ENCODE data around the gene ARMC9. TPM values are rescaled to one million over a fixed set of nuclear protein-coding genes. Genes with fewer than 3 reads are reported as not detected.

Gene ARMC9
- total and polyA plus RNA-seq, 2 of the 13 experiments (the other 11 are each of a cell fraction or from before 2014, with no cell fraction given), result 9.1 to 12.8 TPM

DNA sequence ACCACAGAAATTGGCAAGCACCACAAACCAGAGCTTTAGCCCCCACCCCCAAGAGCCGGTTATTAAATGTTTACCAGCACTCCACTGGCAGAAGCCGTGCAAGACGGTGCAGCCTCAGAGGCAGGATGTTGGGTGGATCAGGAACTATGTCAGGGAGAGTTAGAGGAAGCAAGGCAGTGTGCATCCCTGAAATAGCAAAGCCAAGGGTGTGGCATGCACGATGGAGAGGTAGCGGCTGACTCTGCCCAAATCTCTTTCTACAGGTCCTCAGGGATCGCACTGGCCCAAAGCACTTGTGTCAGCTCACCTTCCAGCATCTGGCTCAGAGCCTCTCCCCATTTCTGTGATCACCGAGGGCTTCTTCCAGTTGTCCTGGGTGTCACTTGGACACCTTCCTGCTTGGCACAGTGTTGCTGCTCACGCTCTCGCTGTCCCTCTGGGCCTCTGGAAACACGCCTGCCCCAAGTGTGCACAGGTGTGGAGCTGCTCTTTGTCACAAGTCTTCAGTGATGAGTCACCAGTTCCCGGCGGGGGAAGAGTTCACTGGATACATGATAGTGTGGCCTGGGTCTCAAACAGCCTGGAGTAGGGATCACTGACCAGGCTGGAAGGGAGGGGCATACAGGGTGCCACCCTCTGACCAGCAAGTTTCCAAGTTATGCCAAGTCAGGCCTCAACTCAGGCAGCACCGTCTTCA is 179.7 kb downstream of the ARMC9 start (continued):
- TF ChIP-seq TOE1 (CRISPR knock-in tag; IDR thresholded peaks at IDR 0.05), result no peak
- peak; percentile 72; the same call in 1 of the 2 replicates for TF ChIP-seq TBX2 (CRISPR knock-in tag; IDR thresholded peaks at IDR 0.05; ENCODE audit: borderline replicate concordance)
- TF ChIP-seq ZNF383 (CRISPR knock-in tag; IDR thresholded peaks at IDR 0.05; ENCODE audit: borderline replicate concordance), result no peak
- TF ChIP-seq, protein P1, sequence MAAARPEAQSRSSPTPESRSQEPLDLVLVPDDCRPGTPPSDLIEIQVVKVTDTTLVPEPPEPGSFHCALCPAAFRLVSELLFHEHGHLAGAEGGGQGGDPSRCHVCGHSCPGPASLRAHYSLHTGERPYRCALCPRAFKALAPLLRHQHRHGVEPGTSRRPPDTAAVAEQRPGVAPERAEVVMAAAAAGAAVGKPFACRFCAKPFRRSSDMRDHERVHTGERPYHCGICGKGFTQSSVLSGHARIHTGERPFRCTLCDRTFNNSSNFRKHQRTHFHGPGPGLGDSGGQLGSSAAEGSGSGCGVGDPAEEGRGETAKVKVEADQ (CRISPR knock-in tag; IDR thresholded peaks at IDR 0.05; ENCODE audit: borderline replicate concordance), result no peak
- TF ChIP-seq, protein P2, sequence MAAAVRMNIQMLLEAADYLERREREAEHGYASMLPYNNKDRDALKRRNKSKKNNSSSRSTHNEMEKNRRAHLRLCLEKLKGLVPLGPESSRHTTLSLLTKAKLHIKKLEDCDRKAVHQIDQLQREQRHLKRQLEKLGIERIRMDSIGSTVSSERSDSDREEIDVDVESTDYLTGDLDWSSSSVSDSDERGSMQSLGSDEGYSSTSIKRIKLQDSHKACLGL (CRISPR knock-in tag; IDR thresholded peaks at IDR 0.05), result no peak
- TF ChIP-seq, protein P3, sequence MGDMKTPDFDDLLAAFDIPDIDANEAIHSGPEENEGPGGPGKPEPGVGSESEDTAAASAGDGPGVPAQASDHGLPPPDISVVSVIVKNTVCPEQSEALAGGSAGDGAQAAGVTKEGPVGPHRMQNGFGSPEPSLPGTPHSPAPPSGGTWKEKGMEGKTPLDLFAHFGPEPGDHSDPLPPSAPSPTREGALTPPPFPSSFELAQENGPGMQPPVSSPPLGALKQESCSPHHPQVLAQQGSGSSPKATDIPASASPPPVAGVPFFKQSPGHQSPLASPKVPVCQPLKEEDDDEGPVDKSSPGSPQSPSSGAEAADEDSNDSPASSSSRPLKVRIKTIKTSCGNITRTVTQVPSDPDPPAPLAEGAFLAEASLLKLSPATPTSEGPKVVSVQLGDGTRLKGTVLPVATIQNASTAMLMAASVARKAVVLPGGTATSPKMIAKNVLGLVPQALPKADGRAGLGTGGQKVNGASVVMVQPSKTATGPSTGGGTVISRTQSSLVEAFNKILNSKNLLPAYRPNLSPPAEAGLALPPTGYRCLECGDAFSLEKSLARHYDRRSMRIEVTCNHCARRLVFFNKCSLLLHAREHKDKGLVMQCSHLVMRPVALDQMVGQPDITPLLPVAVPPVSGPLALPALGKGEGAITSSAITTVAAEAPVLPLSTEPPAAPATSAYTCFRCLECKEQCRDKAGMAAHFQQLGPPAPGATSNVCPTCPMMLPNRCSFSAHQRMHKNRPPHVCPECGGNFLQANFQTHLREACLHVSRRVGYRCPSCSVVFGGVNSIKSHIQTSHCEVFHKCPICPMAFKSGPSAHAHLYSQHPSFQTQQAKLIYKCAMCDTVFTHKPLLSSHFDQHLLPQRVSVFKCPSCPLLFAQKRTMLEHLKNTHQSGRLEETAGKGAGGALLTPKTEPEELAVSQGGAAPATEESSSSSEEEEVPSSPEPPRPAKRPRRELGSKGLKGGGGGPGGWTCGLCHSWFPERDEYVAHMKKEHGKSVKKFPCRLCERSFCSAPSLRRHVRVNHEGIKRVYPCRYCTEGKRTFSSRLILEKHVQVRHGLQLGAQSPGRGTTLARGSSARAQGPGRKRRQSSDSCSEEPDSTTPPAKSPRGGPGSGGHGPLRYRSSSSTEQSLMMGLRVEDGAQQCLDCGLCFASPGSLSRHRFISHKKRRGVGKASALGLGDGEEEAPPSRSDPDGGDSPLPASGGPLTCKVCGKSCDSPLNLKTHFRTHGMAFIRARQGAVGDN (CRISPR knock-in tag; IDR thresholded peaks at IDR 0.05), result peak; percentile 69
- TF ChIP-seq ZNF44 (CRISPR knock-in tag; IDR thresholded peaks at IDR 0.05), result no peak
- TF ChIP-seq, protein P4, sequence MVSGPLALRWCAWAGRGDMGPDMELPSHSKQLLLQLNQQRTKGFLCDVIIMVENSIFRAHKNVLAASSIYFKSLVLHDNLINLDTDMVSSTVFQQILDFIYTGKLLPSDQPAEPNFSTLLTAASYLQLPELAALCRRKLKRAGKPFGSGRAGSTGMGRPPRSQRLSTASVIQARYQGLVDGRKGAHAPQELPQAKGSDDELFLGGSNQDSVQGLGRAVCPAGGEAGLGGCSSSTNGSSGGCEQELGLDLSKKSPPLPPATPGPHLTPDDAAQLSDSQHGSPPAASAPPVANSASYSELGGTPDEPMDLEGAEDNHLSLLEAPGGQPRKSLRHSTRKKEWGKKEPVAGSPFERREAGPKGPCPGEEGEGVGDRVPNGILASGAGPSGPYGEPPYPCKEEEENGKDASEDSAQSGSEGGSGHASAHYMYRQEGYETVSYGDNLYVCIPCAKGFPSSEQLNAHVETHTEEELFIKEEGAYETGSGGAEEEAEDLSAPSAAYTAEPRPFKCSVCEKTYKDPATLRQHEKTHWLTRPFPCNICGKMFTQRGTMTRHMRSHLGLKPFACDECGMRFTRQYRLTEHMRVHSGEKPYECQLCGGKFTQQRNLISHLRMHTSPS (CRISPR knock-in tag; IDR thresholded peaks at IDR 0.05; ENCODE audit: low read depth), result peak; percentile 58; the same call in 1 of the 2 replicates
- TF ChIP-seq, protein P5, sequence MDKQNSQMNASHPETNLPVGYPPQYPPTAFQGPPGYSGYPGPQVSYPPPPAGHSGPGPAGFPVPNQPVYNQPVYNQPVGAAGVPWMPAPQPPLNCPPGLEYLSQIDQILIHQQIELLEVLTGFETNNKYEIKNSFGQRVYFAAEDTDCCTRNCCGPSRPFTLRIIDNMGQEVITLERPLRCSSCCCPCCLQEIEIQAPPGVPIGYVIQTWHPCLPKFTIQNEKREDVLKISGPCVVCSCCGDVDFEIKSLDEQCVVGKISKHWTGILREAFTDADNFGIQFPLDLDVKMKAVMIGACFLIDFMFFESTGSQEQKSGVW (CRISPR knock-in tag; IDR thresholded peaks at IDR 0.05; ENCODE audit: borderline replicate concordance), result no peak
- 0 out of 2 replicates have a peak, but pooled peaks have one; percentile 23 for TF ChIP-seq ZNF350 (CRISPR knock-in tag; IDR thresholded peaks at IDR 0.05; ENCODE audit: borderline replicate concordance, low read depth)
- TF ChIP-seq ZBTB38 (CRISPR knock-in tag; IDR thresholded peaks at IDR 0.05), result peak; percentile 39; the same call in 1 of the 2 replicates
- no peak for TF ChIP-seq SETDB1 (CRISPR knock-in tag; IDR thresholded peaks at IDR 0.05; ENCODE audit: borderline replicate concordance)
- TF ChIP-seq, protein P6, sequence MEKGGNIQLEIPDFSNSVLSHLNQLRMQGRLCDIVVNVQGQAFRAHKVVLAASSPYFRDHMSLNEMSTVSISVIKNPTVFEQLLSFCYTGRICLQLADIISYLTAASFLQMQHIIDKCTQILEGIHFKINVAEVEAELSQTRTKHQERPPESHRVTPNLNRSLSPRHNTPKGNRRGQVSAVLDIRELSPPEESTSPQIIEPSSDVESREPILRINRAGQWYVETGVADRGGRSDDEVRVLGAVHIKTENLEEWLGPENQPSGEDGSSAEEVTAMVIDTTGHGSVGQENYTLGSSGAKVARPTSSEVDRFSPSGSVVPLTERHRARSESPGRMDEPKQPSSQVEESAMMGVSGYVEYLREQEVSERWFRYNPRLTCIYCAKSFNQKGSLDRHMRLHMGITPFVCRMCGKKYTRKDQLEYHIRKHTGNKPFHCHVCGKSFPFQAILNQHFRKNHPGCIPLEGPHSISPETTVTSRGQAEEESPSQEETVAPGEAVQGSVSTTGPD (CRISPR knock-in tag; IDR thresholded peaks at IDR 0.05), result no peak
- no peak for TF ChIP-seq ZKSCAN5 (CRISPR knock-in tag; IDR thresholded peaks at IDR 0.05)
- peak; percentile 47; the same call in 1 of the 2 replicates for TF ChIP-seq ZNF605 (CRISPR knock-in tag; IDR thresholded peaks at IDR 0.05)
- no peak for TF ChIP-seq NCOR1 (IDR thresholded peaks at IDR 0.05; ENCODE audit: borderline replicate concordance, low read length)
- TF ChIP-seq PITX1 (CRISPR knock-in tag; IDR thresholded peaks at IDR 0.05), result no peak

Data from HepG2 (cell line).